Activated T-helper 17 cell treated with anti-CD3 and anti-CD28 coated beads, Interleukin-2, amount 50 U/mL, for 72 hours (primary cell): ENCODE data around the gene NPW. TPM values are rescaled to one million over a fixed set of nuclear protein-coding genes. Genes with fewer than 3 reads are reported as not detected.

Experiments
- ATAC-seq: fragments of 150-1000 bp; cut with Tn5 transposase; replicated peaks from 2 replicates; pipeline ENCODE4 v1.10.0; 2021; ENCODE audit warnings: mild to moderate bottlenecking, moderate library complexity
- H3K27ac Mint-ChIP-seq: one replicate; pipeline ENCODE4 v1.8.0; 2022; ENCODE audit warnings: mixed read lengths
- H3K27me3 Mint-ChIP-seq: one replicate; pipeline ENCODE4 v1.8.0; 2022; ENCODE audit warnings: mixed read lengths
- H3K36me3 Mint-ChIP-seq: one replicate; pipeline ENCODE4 v1.8.0; 2022; ENCODE audit warnings: low read depth, mild to moderate bottlenecking, mixed read lengths
- H3K4me1 Mint-ChIP-seq: one replicate; pipeline ENCODE4 v1.8.0; 2022; ENCODE audit warnings: mixed read lengths
- H3K4me3 Mint-ChIP-seq: one replicate; pipeline ENCODE4 v1.8.0; 2022; ENCODE audit warnings: mild to moderate bottlenecking, mixed read lengths
- H3K9me3 Mint-ChIP-seq: one replicate; pipeline ENCODE4 v1.8.0; 2022; ENCODE audit warnings: mixed read lengths
- total RNA-seq, 2 donors: library from RNA; stranded (reverse); gene quantifications; one replicate each; pipeline ENCODE4 v1.2.3, GENCODE V29; 2022

The NPW gene
- total RNA-seq, 2 donors from 2014 or later = 2.8 TPM; not detected in 1

GRCh38 chr16:2040041-2040786 lies 20.6 kb downstream of the NPW start:
- H3K27ac Mint-ChIP-seq = no peak overlapping the region
- H3K36me3 Mint-ChIP-seq = no peaks in the 10 kb centered on the region
- no peak overlapping the region for H3K4me3 Mint-ChIP-seq
- no peaks in the 10 kb centered on the region for H3K9me3 Mint-ChIP-seq
- no peak for ATAC-seq
- no peaks in the 10 kb centered on the region for H3K27me3 Mint-ChIP-seq
- no peaks in the 10 kb centered on the region for H3K4me1 Mint-ChIP-seq

GRCh38 chr16:2040787-2041522 lies 21.4 kb downstream of the NPW start:
- Mint-ChIP-seq H3K9me3 (no peaks in the 10 kb centered on the region), H3K36me3 (no peaks in the 10 kb centered on the region), H3K4me1 (no peaks in the 10 kb centered on the region), H3K4me3 (no peak overlapping the region), H3K27me3 (no peaks in the 10 kb centered on the region), H3K27ac (no peak overlapping the region)
- no peak for ATAC-seq

GRCh38 chr16:2042171-2042985 lies 22.8 kb downstream of the NPW start:
- Mint-ChIP-seq H3K27me3 (no peaks in the 10 kb centered on the region), H3K4me1 (peaks cover 4% of the 10 kb centered on the region), H3K9me3 (no peaks in the 10 kb centered on the region), H3K4me3 (no peak overlapping the region), H3K36me3 (no peaks in the 10 kb centered on the region), H3K27ac (no peak overlapping the region)
- no peak for ATAC-seq

GRCh38 chr16:2042986-2043666 lies 23.5 kb downstream of the NPW start:
- no peak for ATAC-seq
- peaks cover 4% of the 10 kb centered on the region for H3K4me1 Mint-ChIP-seq
- no peaks in the 10 kb centered on the region for H3K27me3 Mint-ChIP-seq
- H3K4me3 Mint-ChIP-seq = no peak overlapping the region
- H3K36me3 Mint-ChIP-seq = no peaks in the 10 kb centered on the region
- H3K9me3 Mint-ChIP-seq = no peaks in the 10 kb centered on the region
- no peak overlapping the region for H3K27ac Mint-ChIP-seq

- Mint-ChIP-seq H3K4me1 (peaks cover 4% of the 10 kb centered on the region), H3K9me3 (no peaks in the 10 kb centered on the region), H3K27me3 (no peaks in the 10 kb centered on the region), H3K4me3 (no peak overlapping the region), H3K36me3 (no peaks in the 10 kb centered on the region), H3K27ac (no peak overlapping the region)
- no peak for ATAC-seq
These were observed 24.3 kb downstream of the NPW start for GRCh38 chr16:2043667-2044451.

GRCh38 chr16:2044541-2044940 lies 25.0 kb downstream of the NPW start:
- H3K4me3 Mint-ChIP-seq = no peak overlapping the region
- H3K36me3 Mint-ChIP-seq = no peaks in the 10 kb centered on the region
- ATAC-seq = no peak
- no peaks in the 10 kb centered on the region for H3K9me3 Mint-ChIP-seq
- no peak overlapping the region for H3K27ac Mint-ChIP-seq
- H3K27me3 Mint-ChIP-seq = no peaks in the 10 kb centered on the region
- peaks cover 4% of the 10 kb centered on the region for H3K4me1 Mint-ChIP-seq

- H3K36me3 Mint-ChIP-seq = peaks cover 15% of the 10 kb centered on the region
- ATAC-seq = no peak
These were observed 26.6 kb downstream of the NPW start for GRCh38 chr16:2045965-2046892.

GRCh38 chr16:2046893-2047329 lies 27.3 kb downstream of the NPW start:
- peak overlapping the region; percentile 62 for H3K27ac Mint-ChIP-seq
- peaks cover 22% of the 10 kb centered on the region for H3K36me3 Mint-ChIP-seq
- no peak for ATAC-seq
- peaks cover 4% of the 10 kb centered on the region for H3K4me1 Mint-ChIP-seq
- H3K4me3 Mint-ChIP-seq = peak overlapping the region; percentile 86
- no peaks in the 10 kb centered on the region for H3K27me3 Mint-ChIP-seq
- no peaks in the 10 kb centered on the region for H3K9me3 Mint-ChIP-seq

More at GRCh38 chr16:2045965-2046892, 26.6 kb downstream of the NPW start:
- Mint-ChIP-seq H3K4me3 (peak overlapping the region; percentile 86), H3K27me3 (no peaks in the 10 kb centered on the region), H3K4me1 (peaks cover 4% of the 10 kb centered on the region), H3K27ac (no peak overlapping the region), H3K9me3 (no peaks in the 10 kb centered on the region)

- Mint-ChIP-seq H3K36me3 (peaks cover 23% of the 10 kb centered on the region), H3K4me3 (peak within 1 kb of the TSS; percentile 86), H3K27me3 (no peaks in the 10 kb centered on the region), H3K4me1 (peaks cover 4% of the 10 kb centered on the region), H3K9me3 (no peaks in the 10 kb centered on the region), H3K27ac (peak within 1 kb of the TSS; percentile 66)
- ATAC-seq = peak; percentile 100
These were observed 27.9 kb downstream of the NPW start, which contains the start of the genes NTHL1 and TSC2 for GRCh38 chr16:2047330-2048115. Gene NTHL1, minus strand, starts transcription at chr16:2047834. Its CDS starts 11 bp downstream, at chr16:2047823. Gene TSC2, plus strand, starts transcription at chr16:2047985. Its CDS starts 631 bp downstream, at chr16:2048616.

GRCh38 chr16:2048116-2048543 lies 28.5 kb downstream of the NPW start:
- H3K27ac Mint-ChIP-seq = peak overlapping the region; percentile 66
- H3K4me3 Mint-ChIP-seq = peak overlapping the region; percentile 86
- no peaks in the 10 kb centered on the region for H3K9me3 Mint-ChIP-seq
- ATAC-seq = peak; percentile 22
- H3K36me3 Mint-ChIP-seq = peaks cover 23% of the 10 kb centered on the region
- no peaks in the 10 kb centered on the region for H3K27me3 Mint-ChIP-seq
- H3K4me1 Mint-ChIP-seq = peaks cover 4% of the 10 kb centered on the region

GRCh38 chr16:2053211-2053610 lies 33.6 kb downstream of the NPW start:
- Mint-ChIP-seq H3K4me3 (no peak overlapping the region), H3K36me3 (peaks cover 32% of the 10 kb centered on the region), H3K27ac (no peak overlapping the region), H3K27me3 (no peaks in the 10 kb centered on the region), H3K9me3 (no peaks in the 10 kb centered on the region), H3K4me1 (no peaks in the 10 kb centered on the region)
- ATAC-seq = no peak

- no peak overlapping the region for H3K27ac Mint-ChIP-seq
- ATAC-seq = no peak
- H3K4me1 Mint-ChIP-seq = no peaks in the 10 kb centered on the region
- no peaks in the 10 kb centered on the region for H3K9me3 Mint-ChIP-seq
- H3K4me3 Mint-ChIP-seq = no peak overlapping the region
- H3K36me3 Mint-ChIP-seq = peaks cover 37% of the 10 kb centered on the region
- no peaks in the 10 kb centered on the region for H3K27me3 Mint-ChIP-seq
These were observed 34.3 kb downstream of the NPW start for GRCh38 chr16:2053897-2054296.
